Measurements from ENCODE around the gene IFFO2.

IFFO2 gene

DNA sequence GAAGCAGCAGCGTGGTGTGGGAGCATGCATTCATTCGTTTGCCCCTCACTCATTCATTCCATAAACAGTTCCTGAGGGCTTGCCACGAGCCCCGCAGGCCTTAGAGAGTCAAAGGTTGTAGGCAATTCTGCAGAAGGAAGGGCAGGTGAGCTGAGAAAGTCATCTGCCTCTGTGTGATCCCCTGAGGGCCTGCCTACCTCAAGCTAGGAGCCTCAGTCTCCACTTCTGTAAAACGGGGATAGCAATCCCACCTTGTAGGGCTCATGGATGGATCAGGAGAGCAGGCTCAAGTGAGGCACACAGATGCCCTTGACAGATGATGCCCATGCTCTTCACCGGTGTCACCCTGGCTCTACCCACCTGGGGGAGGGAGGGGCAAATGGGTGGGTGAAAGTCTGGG is 27.5 kb downstream of the IFFO2 start:
- peaks cover 10% of the 10 kb centered on the region for H3K27me3 Mint-ChIP-seq (ENCODE audit: low read depth)
- TF ChIP-seq, protein P1, sequence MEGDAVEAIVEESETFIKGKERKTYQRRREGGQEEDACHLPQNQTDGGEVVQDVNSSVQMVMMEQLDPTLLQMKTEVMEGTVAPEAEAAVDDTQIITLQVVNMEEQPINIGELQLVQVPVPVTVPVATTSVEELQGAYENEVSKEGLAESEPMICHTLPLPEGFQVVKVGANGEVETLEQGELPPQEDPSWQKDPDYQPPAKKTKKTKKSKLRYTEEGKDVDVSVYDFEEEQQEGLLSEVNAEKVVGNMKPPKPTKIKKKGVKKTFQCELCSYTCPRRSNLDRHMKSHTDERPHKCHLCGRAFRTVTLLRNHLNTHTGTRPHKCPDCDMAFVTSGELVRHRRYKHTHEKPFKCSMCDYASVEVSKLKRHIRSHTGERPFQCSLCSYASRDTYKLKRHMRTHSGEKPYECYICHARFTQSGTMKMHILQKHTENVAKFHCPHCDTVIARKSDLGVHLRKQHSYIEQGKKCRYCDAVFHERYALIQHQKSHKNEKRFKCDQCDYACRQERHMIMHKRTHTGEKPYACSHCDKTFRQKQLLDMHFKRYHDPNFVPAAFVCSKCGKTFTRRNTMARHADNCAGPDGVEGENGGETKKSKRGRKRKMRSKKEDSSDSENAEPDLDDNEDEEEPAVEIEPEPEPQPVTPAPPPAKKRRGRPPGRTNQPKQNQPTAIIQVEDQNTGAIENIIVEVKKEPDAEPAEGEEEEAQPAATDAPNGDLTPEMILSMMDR (IDR thresholded peaks at IDR 0.05; ENCODE audit: unreplicated experiment in 3 of 3) = no peak
- H3K27ac Mint-ChIP-seq = no peak overlapping the region
- H3K36me3 Mint-ChIP-seq (ENCODE audit: low read depth) = peaks cover 3% of the 10 kb centered on the region
- H3K4me3 Mint-ChIP-seq = no peak overlapping the region
- H3K9me3 Mint-ChIP-seq = peaks cover 2% of the 10 kb centered on the region
- peaks cover 28% of the 10 kb centered on the region for H3K4me1 Mint-ChIP-seq

DNA sequence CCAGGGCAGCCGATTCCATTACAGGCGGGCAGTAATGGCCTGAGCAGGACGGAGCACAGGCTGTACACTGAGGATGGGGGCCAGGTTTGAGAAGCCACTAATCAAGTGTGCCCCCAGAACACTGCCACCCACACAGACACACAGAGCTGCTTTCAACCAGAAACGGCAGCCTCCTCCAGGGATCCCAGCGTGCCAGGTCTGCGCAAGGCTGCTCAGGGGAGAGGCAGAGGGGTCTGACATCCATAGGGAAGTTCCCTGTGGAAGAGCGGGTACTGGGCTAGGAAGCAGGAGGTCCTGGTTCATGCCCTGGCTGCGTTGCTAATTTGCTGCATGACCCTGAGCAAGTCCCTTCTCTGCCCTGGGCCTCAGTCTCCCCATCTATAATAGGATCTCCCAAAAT is 28.1 kb downstream of the IFFO2 start:
- H3K4me3 Mint-ChIP-seq = no peak overlapping the region
- TF ChIP-seq, protein P1 (IDR thresholded peaks at IDR 0.05; ENCODE audit: unreplicated experiment in 3 of 3) = no peak
- peaks cover 33% of the 10 kb centered on the region for H3K4me1 Mint-ChIP-seq
- peaks cover 3% of the 10 kb centered on the region for H3K36me3 Mint-ChIP-seq (ENCODE audit: low read depth)
- peaks cover 10% of the 10 kb centered on the region for H3K27me3 Mint-ChIP-seq (ENCODE audit: low read depth)
- H3K27ac Mint-ChIP-seq = no peak overlapping the region
- peaks cover 2% of the 10 kb centered on the region for H3K9me3 Mint-ChIP-seq

DNA sequence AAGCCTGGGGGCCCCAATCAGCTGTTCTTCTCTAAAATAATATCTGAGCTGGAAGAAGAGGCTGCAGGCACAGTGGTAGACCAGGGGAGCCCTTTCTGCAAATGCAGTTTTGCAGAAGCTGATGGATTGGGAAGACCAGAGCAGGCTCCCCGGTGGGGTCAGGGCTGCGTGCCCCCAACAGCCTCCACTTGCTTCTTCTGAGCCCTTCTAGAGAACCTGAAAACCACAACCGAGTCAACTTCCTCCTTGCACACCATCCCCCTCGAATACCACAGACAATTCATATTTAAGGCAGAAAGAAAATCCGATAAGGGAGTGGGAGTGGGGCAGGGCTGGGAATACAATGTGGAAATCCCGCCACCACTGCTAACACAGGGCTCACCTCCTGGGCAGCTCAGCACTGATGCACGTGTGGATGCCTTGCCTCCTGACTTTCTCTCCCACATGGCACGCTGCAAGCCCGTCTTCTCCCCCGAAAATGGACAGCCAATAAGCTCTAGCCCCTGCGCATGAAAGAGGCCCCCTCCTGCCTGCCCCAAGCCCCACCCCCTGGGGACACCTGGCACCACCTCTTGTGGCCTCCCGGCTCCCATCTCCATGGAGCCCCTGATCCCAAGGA is 28.7 kb downstream of the IFFO2 start:
- no peak overlapping the region for H3K4me3 Mint-ChIP-seq

DNA sequence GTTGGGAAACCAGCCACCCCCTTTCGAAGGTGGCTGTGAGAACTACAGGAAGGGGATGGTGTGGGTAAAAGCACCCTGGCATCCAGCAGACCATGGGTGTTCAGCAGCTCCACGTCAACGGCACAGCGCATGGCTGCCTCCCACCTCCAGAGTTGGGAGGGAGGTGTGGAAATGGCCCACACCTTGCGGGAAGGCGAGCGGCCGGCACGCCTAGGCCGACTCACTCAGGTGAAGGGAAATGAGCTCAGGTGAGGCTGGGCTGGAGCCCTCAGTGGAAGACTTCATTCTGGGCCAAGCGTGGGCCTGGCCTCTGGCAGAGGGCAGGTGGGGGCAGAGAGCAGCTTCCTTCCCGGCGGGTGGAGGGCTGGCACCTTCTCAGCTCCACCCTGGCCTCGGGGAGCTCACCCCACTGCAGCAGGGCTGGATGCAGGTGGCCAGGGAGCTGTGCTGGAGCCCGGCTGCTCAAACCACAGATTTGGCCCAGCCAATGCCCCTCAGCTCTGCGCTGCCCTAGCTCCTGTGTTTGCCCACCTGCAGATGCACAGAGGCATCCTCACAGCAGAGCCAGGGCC is 29.3 kb downstream of the IFFO2 start:
- peaks cover 2% of the 10 kb centered on the region for H3K9me3 Mint-ChIP-seq
- peaks cover 46% of the 10 kb centered on the region for H3K4me1 Mint-ChIP-seq
- H3K27ac Mint-ChIP-seq = peak overlapping the region in 1 of 3 experiments; percentile 53

More for the DNA sequence above, 28.7 kb downstream of the IFFO2 start:
- Mint-ChIP-seq H3K27ac (peak overlapping the region; percentile 42 to 79 (median 53)), H3K36me3 (ENCODE audit: low read depth) (peaks cover 3% of the 10 kb centered on the region), H3K4me1 (peaks cover 40% of the 10 kb centered on the region), H3K9me3 (peaks cover 2% of the 10 kb centered on the region), H3K27me3 (ENCODE audit: low read depth) (peaks cover 10% of the 10 kb centered on the region)
- TF ChIP-seq, protein P1 (IDR thresholded peaks at IDR 0.05; ENCODE audit: unreplicated experiment in 3 of 3) = no peak

DNA sequence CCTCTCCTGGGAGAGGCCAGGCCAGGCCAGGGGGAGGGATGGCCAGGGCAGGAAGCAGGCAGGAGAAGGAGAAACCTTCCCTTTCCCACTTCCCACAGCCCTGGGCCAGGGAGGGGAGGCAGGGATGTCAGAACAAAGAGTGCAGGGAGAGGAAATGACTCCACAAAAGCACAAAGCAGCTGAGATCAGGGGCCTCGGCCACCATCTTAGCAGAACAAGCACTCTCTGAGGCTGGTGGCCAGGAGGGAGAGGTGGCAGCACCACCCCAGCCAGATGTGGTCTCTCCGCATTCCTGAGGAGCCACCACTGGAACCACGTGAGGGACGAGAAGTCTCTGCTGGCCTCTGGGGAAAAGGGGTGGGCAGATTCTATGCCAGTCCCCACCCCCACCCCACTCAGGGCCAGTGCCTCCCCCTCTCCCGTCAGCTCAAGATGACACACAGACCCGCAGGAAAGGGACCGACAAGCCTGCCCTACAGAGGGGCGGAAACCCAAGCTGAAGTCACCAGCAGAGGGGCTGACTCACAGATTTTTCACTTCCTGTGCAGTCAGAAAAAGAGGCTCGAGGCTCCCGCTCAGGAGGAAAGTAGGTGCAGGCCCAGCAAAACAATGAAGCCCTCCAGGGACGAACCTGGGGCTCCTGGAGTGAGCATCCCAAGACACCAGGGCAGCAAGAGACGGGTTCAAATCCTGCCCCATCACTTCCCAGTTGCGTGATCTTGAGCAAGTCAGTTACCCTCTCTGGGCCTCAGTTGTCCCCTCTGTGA is 30.0 kb downstream of the IFFO2 start:
- peak overlapping the region; percentile 45 to 64 (median 62) for H3K27ac Mint-ChIP-seq
- peaks cover 6% of the 10 kb centered on the region for H3K27me3 Mint-ChIP-seq (ENCODE audit: low read depth)
- H3K4me3 Mint-ChIP-seq = no peak overlapping the region
- H3K4me1 Mint-ChIP-seq = peaks cover 53% of the 10 kb centered on the region
- TF ChIP-seq, protein P1 (IDR thresholded peaks at IDR 0.05; ENCODE audit: unreplicated experiment in 3 of 3) = no peak
- H3K9me3 Mint-ChIP-seq = peaks cover 2% of the 10 kb centered on the region
- peaks cover 3% of the 10 kb centered on the region for H3K36me3 Mint-ChIP-seq (ENCODE audit: low read depth)

More for the DNA sequence above, 29.3 kb downstream of the IFFO2 start:
- H3K4me3 Mint-ChIP-seq = no peak overlapping the region
- H3K36me3 Mint-ChIP-seq (ENCODE audit: low read depth) = peaks cover 3% of the 10 kb centered on the region
- TF ChIP-seq, protein P1 (IDR thresholded peaks at IDR 0.05; ENCODE audit: unreplicated experiment in 3 of 3) = no peak
- H3K27me3 Mint-ChIP-seq (ENCODE audit: low read depth) = peaks cover 6% of the 10 kb centered on the region
